A204.1 (cell line): ENCODE data around the gene DOCK4.

Source experiments
- FAIRE-seq: peaks from 2 replicates; lab custom pipeline; 2012; peaks lifted over from hg19 to GRCh38; lab: Jason Lieb, UNC

DOCK4 gene

GRCh38 chr7:112159351-112159750 lies 46.8 kb downstream of the DOCK4 start:
- no peak for FAIRE-seq

GRCh38 chr7:112157072-112157471 lies 49.1 kb downstream of the DOCK4 start:
- FAIRE-seq = no peak

GRCh38 chr7:112156412-112156811 lies 49.8 kb downstream of the DOCK4 start:
- FAIRE-seq = no peak

- no peak for FAIRE-seq
Observed at GRCh38 chr7:112154690-112155089, 51.5 kb downstream of the DOCK4 start.

GRCh38 chr7:112152186-112152585 lies 54.0 kb downstream of the DOCK4 start:
- no peak for FAIRE-seq

- no peak for FAIRE-seq
Observed at GRCh38 chr7:112150823-112151641, 55.2 kb downstream of the DOCK4 start.

GRCh38 chr7:112149734-112150133 lies 56.5 kb downstream of the DOCK4 start:
- FAIRE-seq = no peak

- no peak for FAIRE-seq
Observed at GRCh38 chr7:112147793-112148361, 58.3 kb downstream of the DOCK4 start.

- FAIRE-seq = no peak
Observed at GRCh38 chr7:112145206-112145605, 61.0 kb downstream of the DOCK4 start.

GRCh38 chr7:112144284-112145059 lies 61.7 kb downstream of the DOCK4 start:
- FAIRE-seq = no peak

GRCh38 chr7:112143582-112143981 lies 62.6 kb downstream of the DOCK4 start:
- FAIRE-seq = no peak

GRCh38 chr7:112143136-112143535 lies 63.1 kb downstream of the DOCK4 start:
- FAIRE-seq = no peak

GRCh38 chr7:112140600-112140999 lies 65.6 kb downstream of the DOCK4 start:
- no peak for FAIRE-seq

GRCh38 chr7:112138938-112139337 lies 67.3 kb downstream of the DOCK4 start:
- FAIRE-seq = no peak

- no peak for FAIRE-seq
Observed at GRCh38 chr7:112138325-112138852, 67.8 kb downstream of the DOCK4 start.

GRCh38 chr7:112137141-112138101 lies 68.8 kb downstream of the DOCK4 start:
- FAIRE-seq = no peak

- no peak for FAIRE-seq
Observed at GRCh38 chr7:112136271-112137008, 69.8 kb downstream of the DOCK4 start.

- no peak for FAIRE-seq
Observed at GRCh38 chr7:112135815-112136214, 70.4 kb downstream of the DOCK4 start.

GRCh38 chr7:112134039-112134438 lies 72.2 kb downstream of the DOCK4 start:
- FAIRE-seq = no peak

- FAIRE-seq = no peak
Observed at GRCh38 chr7:112133328-112133727, 72.9 kb downstream of the DOCK4 start.
